Ovary (tissue), 9 donors: ENCODE measurements around the gene C6orf141. TPM values are rescaled to one million over a fixed set of nuclear protein-coding genes. Genes with fewer than 3 reads are reported as not detected.

ENCODE experiments used
- DNase-seq, 5 donors: peaks; one replicate each; pipeline ENCODE4 v3.0.0-alpha.2; 2019 to 2020
- H3K27ac ChIP-seq, 2 donors: fragments of 200-600 bp; one replicate each; pipeline versions ENCODE4 v1.5.1 to v1.8.0; 2019 to 2022
- H3K27me3 ChIP-seq: fragments of 200-600 bp; one replicate; pipeline ENCODE4 v1.8.0; 2022
- H3K36me3 ChIP-seq: fragments of 200-600 bp; sonication (generic); one replicate; pipeline ENCODE4 v1.5.1; 2019
- H3K4me1 ChIP-seq: one replicate; pipeline ENCODE4 v1.8.1; 2013; ENCODE audit warnings: mild to moderate bottlenecking, moderate library complexity; ENCODE audit not compliant: insufficient read depth
- H3K4me3 ChIP-seq: fragments of 200-600 bp; sonication (generic); one replicate; pipeline ENCODE4 v1.5.1; 2017
- H3K9me3 ChIP-seq, 2 donors: fragments of 200-600 bp in 1 of 2; sonication (generic) in 1 of 2; one replicate each; pipeline versions ENCODE4 v1.5.1 to v1.8.1; 2013 to 2019; ENCODE audit warnings: mild to moderate bottlenecking in 1 of 2, moderate library complexity in 1 of 2
- CTCF ChIP-seq, 3 donors: fragments of 450-650 bp in 2 of 3; fragments of 200-600 bp in 1 of 3; IDR thresholded peaks; one replicate each; pipeline versions ENCODE4 v1.5.1 to v1.8.0; 2016 to 2022; ENCODE audit warnings: antibody characterized with exemption in 3 of 3, mild to moderate bottlenecking in 1 of 3
- EP300 ChIP-seq: sonication (generic); formaldehyde crosslinking; IDR thresholded peaks from one replicate; pipeline ENCODE4 v1.6.1; 2017; ENCODE audit warnings: antibody characterized with exemption
- POLR2A ChIP-seq: fragments of 450-650 bp; IDR thresholded peaks from one replicate; pipeline ENCODE4 v1.6.1; 2017; ENCODE audit warnings: antibody characterized with exemption, mild to moderate bottlenecking, moderate library complexity
- WGBS, 3 donors: extraction: QIAGEN DNeasy Blood & Tissue Kit in 1 of 3; methylation state at CpG; one replicate each; pipeline versions ENCODE4 v1.1.5 to v1.1.7; 2013 to 2017; 5-methylcytosine and 5-hydroxymethylcytosine counted together
- intact Hi-C, 4 donors: fragments of 100-400 bp; cut with DNase I; formaldehyde crosslinking; loops; one replicate each; pipeline versions ENCODE4 v1.11.0 to v1.15.1; 2022 to 2023
- polyA plus RNA-seq, 2 donors: library from polyadenylated mRNA; stranded (reverse); fragments of 200-250 nt in 1 of 2; fragments of 350-450 nt in 1 of 2; fragmentation: Illumina TruSeq in 1 of 2; extraction: RNeasy Lipid Tissue Mini Kit (QIAGEN cat#74804) in 1 of 2; gene quantifications; one replicate each; pipeline ENCODE4 v1.2.3, GENCODE V29; 2013 to 2014
- total RNA-seq, 7 donors: library from RNA; depleted of rRNA in 2 of 7; stranded (reverse); fragments of >200 nt in 2 of 7; fragmentation: NEBNext Ultra II Directional in 3 of 7; extraction: Animal tissue kit (Norgen Biotek cat#: 25700) in 3 of 7; gene quantifications; one replicate each; pipeline versions ENCODE4 v1.1.0 to v1.2.4, GENCODE V29; 2016 to 2023
- donor health status: DM: no; HTN: no; CAD: no; lungs with moderate emphysema.
- donor health status: DM: no; HTN: no; CAD: no.
- donor health status: Bipolar disorder and iron deficiency.
- donor health status: DM: yes; HTN: yes; CAD: no.
- donor health status: DM: no; HTN: no; CAD: no.
- donor health status: DM: yes; HTN: yes; CAD: no.

C6orf141 gene
- total and polyA plus RNA-seq, 9 donors = 0.40 to 5.2 (median 1.9) TPM; not detected in 1

GRCh38 chr6:49557177-49557576, 6.7 kb downstream of the C6orf141 start:
- no peaks in the 10 kb centered on the region for H3K27me3 ChIP-seq
- TF ChIP-seq EP300 (no peak), POLR2A (no peak)
- intact Hi-C loops = no loop called here
- no peaks in the 10 kb centered on the region for H3K4me1 ChIP-seq
- H3K36me3 ChIP-seq = no peaks in the 10 kb centered on the region
- H3K9me3 ChIP-seq = no peaks in the 10 kb centered on the region
- no peak overlapping the region for H3K27ac ChIP-seq
- DNase-seq = no peak
- no peak overlapping the region for H3K4me3 ChIP-seq
- WGBS, 3 donors = 80 to 96% (median 83%) methylated on average over 3 of the region's 3 CpGs

GRCh38 chr6:49558238-49558637, 7.8 kb downstream of the C6orf141 start:
- Histone ChIP-seq H3K27ac (no peak overlapping the region), H3K4me3 (no peak overlapping the region), H3K27me3 (no peaks in the 10 kb centered on the region), H3K4me1 (no peaks in the 10 kb centered on the region), H3K9me3 (no peaks in the 10 kb centered on the region), H3K36me3 (no peaks in the 10 kb centered on the region)
- intact Hi-C loops = no loop called here
- TF ChIP-seq EP300 = no peak
- no peak for TF ChIP-seq POLR2A
- TF ChIP-seq CTCF (IDR thresholded peaks at IDR 0.05) = no peak
- DNase-seq = no peak

GRCh38 chr6:49563006-49563886, 12.8 kb downstream of the C6orf141 start:
- 43 to 57% (median 47%) methylated on average over 5 of the region's 5 CpGs for WGBS, 3 donors
- intact Hi-C loops = no loop called here
- DNase-seq = no peak

GRCh38 chr6:49564552-49564951, 14.1 kb downstream of the C6orf141 start:
- Histone ChIP-seq H3K4me1 (no peaks in the 10 kb centered on the region), H3K27ac (no peak overlapping the region), H3K36me3 (no peaks in the 10 kb centered on the region), H3K4me3 (no peak overlapping the region), H3K27me3 (no peaks in the 10 kb centered on the region), H3K9me3 (no peaks in the 10 kb centered on the region)
- WGBS, 3 donors = 13 to 41% (median 28%) methylated on average over 1 of the region's 1 CpG
- DNase-seq = no peak
- TF ChIP-seq POLR2A = no peak
- no peak for TF ChIP-seq EP300
- no peak for TF ChIP-seq CTCF (IDR thresholded peaks at IDR 0.05)
- intact Hi-C loops = no loop called here

More at GRCh38 chr6:49563006-49563886, 12.8 kb downstream of the C6orf141 start:
- H3K27ac ChIP-seq = no peak overlapping the region
- H3K4me3 ChIP-seq = no peak overlapping the region
- H3K27me3 ChIP-seq = no peaks in the 10 kb centered on the region
- H3K9me3 ChIP-seq = no peaks in the 10 kb centered on the region
- H3K36me3 ChIP-seq = no peaks in the 10 kb centered on the region
- TF ChIP-seq POLR2A (no peak), EP300 (no peak), CTCF (IDR thresholded peaks at IDR 0.05) (no peak)
- H3K4me1 ChIP-seq = no peaks in the 10 kb centered on the region

GRCh38 chr6:49565261-49565660, 14.8 kb downstream of the C6orf141 start:
- no peaks in the 10 kb centered on the region for H3K36me3 ChIP-seq
- TF ChIP-seq CTCF (IDR thresholded peaks at IDR 0.05) = no peak
- no peak for TF ChIP-seq EP300
- TF ChIP-seq POLR2A = no peak
- H3K27ac ChIP-seq = no peak overlapping the region
- intact Hi-C loops = no loop called here
- no peak for DNase-seq
- H3K4me1 ChIP-seq = no peaks in the 10 kb centered on the region
- WGBS, 3 donors = 36 to 58% (median 53%) methylated on average over 2 of the region's 2 CpGs
- no peaks in the 10 kb centered on the region for H3K9me3 ChIP-seq
- H3K27me3 ChIP-seq = no peaks in the 10 kb centered on the region
- H3K4me3 ChIP-seq = no peak overlapping the region
